Activated CD4-positive, alpha-beta T cell treated with anti-CD3 and anti-CD28 coated beads for 24 hours (primary cell): ENCODE data around the gene CFD.
"Not testable (repeated sequence)": the region's sequence is repeated elsewhere in the genome, so short reads cannot be mapped to it uniquely, and the experiment has no call there.

ENCODE experiments used
- DNase-seq, 2 donors: peaks; one replicate each; pipeline ENCODE4 v3.0.0-alpha.2; 2020; ENCODE audit warnings: low read depth in 2 of 2

The CFD gene

GRCh38 chr19:888581-889385 is 29.3 kb downstream of the CFD start:
- no peak for DNase-seq

- no peak for DNase-seq
Measured at GRCh38 chr19:889662-890295, 30.3 kb downstream of the CFD start.

- DNase-seq: no peak
Measured at GRCh38 chr19:890831-891230, 31.4 kb downstream of the CFD start.

- DNase-seq: not testable (repeated sequence)
Measured at GRCh38 chr19:891421-892200, 32.1 kb downstream of the CFD start.

GRCh38 chr19:892243-892893 is 32.9 kb downstream of the CFD start:
- no peak for DNase-seq

GRCh38 chr19:892894-893689 is 33.6 kb downstream of the CFD start, which contains the start of the genes MED16 and RNU6-9:
Gene MED16, minus strand, starts transcription at chr19:893187. Its CDS starts 2,056 bp downstream, at chr19:891131.
Gene RNU6-9, plus strand, starts transcription at chr19:893484.
- peak; percentile 75 to 78 for DNase-seq

- no peak for DNase-seq
Measured at GRCh38 chr19:896434-896833, 37.0 kb downstream of the CFD start.

GRCh38 chr19:896999-897398 is 37.5 kb downstream of the CFD start:
- DNase-seq: no peak

GRCh38 chr19:897442-898039 is 38.1 kb downstream of the CFD start:
- no peak for DNase-seq

- DNase-seq: no peak
Measured at GRCh38 chr19:898663-899062, 39.2 kb downstream of the CFD start.

- DNase-seq: no peak
Measured at GRCh38 chr19:899336-900042, 40.0 kb downstream of the CFD start.

- DNase-seq: no peak
Measured at GRCh38 chr19:900043-900301, 40.5 kb downstream of the CFD start.

- no peak for DNase-seq
Measured at GRCh38 chr19:900302-901111, 41.0 kb downstream of the CFD start.

GRCh38 chr19:901216-902092 is 42.0 kb downstream of the CFD start:
- no peak for DNase-seq

- DNase-seq: no peak
Measured at GRCh38 chr19:902093-902370, 42.6 kb downstream of the CFD start.

- no peak for DNase-seq
Measured at GRCh38 chr19:902446-903226, 43.2 kb downstream of the CFD start.

- DNase-seq: no peak
Measured at GRCh38 chr19:903266-903797, 43.9 kb downstream of the CFD start.

GRCh38 chr19:904545-904944 is 45.1 kb downstream of the CFD start:
- DNase-seq: no peak
